Measurements from ENCODE around the gene TMEM145.
A peak's percentile ranks its signal among the peaks of the same experiment; 100 is the strongest.

The TMEM145 gene

DNA sequence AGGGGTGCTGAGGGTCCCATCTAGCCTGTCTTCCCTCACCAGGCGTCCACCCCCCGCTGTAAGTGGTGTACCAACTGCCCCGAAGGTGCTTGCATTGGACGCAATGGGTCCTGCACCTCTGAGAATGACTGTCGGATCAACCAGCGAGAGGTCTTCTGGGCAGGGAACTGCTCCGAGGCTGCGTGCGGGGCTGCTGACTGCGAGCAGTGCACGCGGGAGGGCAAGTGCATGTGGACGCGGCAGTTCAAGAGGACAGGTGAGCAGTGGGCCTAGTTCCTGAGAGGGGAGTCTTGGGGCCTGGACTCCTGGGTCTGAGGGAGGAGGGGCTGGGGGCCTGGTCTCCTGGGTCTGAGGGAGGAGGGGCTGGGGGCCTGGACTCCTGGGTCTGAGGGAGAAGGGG is 49.2 kb downstream of the TMEM145 start:
- DNase-seq (ENCODE audit: insufficient read length) = no peak
- no peak for FAIRE-seq
- no peak for TF ChIP-seq POLR2AphosphoS5 (IDR thresholded peaks at IDR 0.05; ENCODE audit: low read depth, low read length)
- TF ChIP-seq POLR2A (IDR thresholded peaks at IDR 0.05; ENCODE audit: low read depth, low read length) = no peak
- no peak for TF ChIP-seq TAF1 (IDR thresholded peaks at IDR 0.05; ENCODE audit: borderline replicate concordance, low read depth, low read length)

DNA sequence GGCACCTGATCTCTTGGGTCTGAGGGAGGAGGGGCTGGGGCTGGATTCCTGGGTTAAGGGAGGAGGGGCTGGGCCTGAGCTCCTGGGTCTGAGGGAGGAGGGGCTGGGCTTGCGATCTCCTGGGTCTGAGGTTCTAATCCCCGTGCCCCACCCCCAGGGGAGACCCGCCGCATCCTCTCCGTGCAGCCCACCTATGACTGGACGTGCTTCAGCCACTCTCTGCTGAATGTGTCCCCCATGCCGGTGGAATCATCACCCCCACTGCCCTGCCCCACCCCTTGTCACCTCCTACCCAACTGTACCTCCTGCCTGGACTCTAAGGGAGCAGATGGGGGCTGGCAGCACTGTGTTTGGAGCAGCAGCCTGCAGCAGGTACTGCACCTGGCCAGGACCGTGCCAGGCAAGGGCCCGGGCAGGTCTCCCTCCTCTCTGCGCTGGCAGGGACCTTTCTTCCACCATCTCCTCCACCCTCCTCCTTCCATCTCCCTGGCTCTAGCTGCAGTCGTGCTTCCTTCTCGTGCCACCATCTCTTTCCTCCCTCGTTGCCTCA is 49.9 kb downstream of the TMEM145 start:
- FAIRE-seq = no peak
- TF ChIP-seq POLR2A (IDR thresholded peaks at IDR 0.05; ENCODE audit: low read depth, low read length) (no peak), TAF1 (IDR thresholded peaks at IDR 0.05; ENCODE audit: borderline replicate concordance, low read depth, low read length) (no peak), POLR2AphosphoS5 (IDR thresholded peaks at IDR 0.05; ENCODE audit: low read depth, low read length) (no peak)

GRCh38 chr19:42363614-42364346 is 50.7 kb downstream of the TMEM145 start:
- no peak for TF ChIP-seq POLR2A (IDR thresholded peaks at IDR 0.05; ENCODE audit: low read depth, low read length)
- TF ChIP-seq TAF1 (IDR thresholded peaks at IDR 0.05; ENCODE audit: borderline replicate concordance, low read depth, low read length) = no peak
- no peak for TF ChIP-seq POLR2AphosphoS5 (IDR thresholded peaks at IDR 0.05; ENCODE audit: low read depth, low read length)
- FAIRE-seq (peak; percentile 42), DNase-seq (ENCODE audit: insufficient read length) (no peak)

More for the DNA sequence above, 49.9 kb downstream of the TMEM145 start:
- no peak for DNase-seq (ENCODE audit: insufficient read length)

- no peak for TF ChIP-seq POLR2A (IDR thresholded peaks at IDR 0.05; ENCODE audit: low read depth, low read length)
- TF ChIP-seq TAF1 (IDR thresholded peaks at IDR 0.05; ENCODE audit: borderline replicate concordance, low read depth, low read length) = no peak
- TF ChIP-seq POLR2AphosphoS5 (IDR thresholded peaks at IDR 0.05; ENCODE audit: low read depth, low read length) = no peak
- no peak for FAIRE-seq
- DNase-seq (ENCODE audit: insufficient read length) = no peak
Observed at GRCh38 chr19:42366673-42367072, 53.6 kb downstream of the TMEM145 start.

- TF ChIP-seq TAF1 (IDR thresholded peaks at IDR 0.05; ENCODE audit: borderline replicate concordance, low read depth, low read length) (no peak), POLR2AphosphoS5 (IDR thresholded peaks at IDR 0.05; ENCODE audit: low read depth, low read length) (no peak), POLR2A (IDR thresholded peaks at IDR 0.05; ENCODE audit: low read depth, low read length) (no peak)
- FAIRE-seq (no peak), DNase-seq (ENCODE audit: insufficient read length) (no peak)
Observed at GRCh38 chr19:42367929-42368328, 54.8 kb downstream of the TMEM145 start.

DNA sequence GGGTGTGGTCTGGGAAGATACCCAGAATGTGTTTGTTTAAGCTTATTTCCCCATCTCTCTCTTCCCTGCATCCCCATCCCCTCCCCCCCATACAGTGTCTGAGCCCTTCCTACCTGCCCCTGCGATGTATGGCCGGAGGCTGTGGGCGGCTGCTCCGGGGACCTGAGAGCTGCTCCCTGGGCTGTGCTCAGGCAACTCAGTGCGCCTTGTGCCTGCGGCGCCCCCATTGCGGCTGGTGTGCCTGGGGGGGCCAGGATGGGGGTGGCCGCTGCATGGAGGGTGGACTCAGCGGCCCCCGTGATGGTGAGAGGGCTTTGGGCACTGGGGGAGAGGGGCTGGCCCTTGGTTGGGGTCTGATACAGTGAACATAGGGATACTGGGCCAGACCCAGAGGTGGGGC is 55.3 kb downstream of the TMEM145 start:
- FAIRE-seq (no peak), DNase-seq (ENCODE audit: insufficient read length) (no peak)
- TF ChIP-seq TAF1 (IDR thresholded peaks at IDR 0.05; ENCODE audit: borderline replicate concordance, low read depth, low read length) (no peak), POLR2AphosphoS5 (IDR thresholded peaks at IDR 0.05; ENCODE audit: low read depth, low read length) (no peak), POLR2A (IDR thresholded peaks at IDR 0.05; ENCODE audit: low read depth, low read length) (no peak)

GRCh38 chr19:42368765-42369164 is 55.7 kb downstream of the TMEM145 start:
- no peak for DNase-seq (ENCODE audit: insufficient read length)
- TF ChIP-seq TAF1 (IDR thresholded peaks at IDR 0.05; ENCODE audit: borderline replicate concordance, low read depth, low read length) = no peak
- TF ChIP-seq POLR2A (IDR thresholded peaks at IDR 0.05; ENCODE audit: low read depth, low read length) = no peak
- TF ChIP-seq POLR2AphosphoS5 (IDR thresholded peaks at IDR 0.05; ENCODE audit: low read depth, low read length) = no peak
- no peak for FAIRE-seq

DNA sequence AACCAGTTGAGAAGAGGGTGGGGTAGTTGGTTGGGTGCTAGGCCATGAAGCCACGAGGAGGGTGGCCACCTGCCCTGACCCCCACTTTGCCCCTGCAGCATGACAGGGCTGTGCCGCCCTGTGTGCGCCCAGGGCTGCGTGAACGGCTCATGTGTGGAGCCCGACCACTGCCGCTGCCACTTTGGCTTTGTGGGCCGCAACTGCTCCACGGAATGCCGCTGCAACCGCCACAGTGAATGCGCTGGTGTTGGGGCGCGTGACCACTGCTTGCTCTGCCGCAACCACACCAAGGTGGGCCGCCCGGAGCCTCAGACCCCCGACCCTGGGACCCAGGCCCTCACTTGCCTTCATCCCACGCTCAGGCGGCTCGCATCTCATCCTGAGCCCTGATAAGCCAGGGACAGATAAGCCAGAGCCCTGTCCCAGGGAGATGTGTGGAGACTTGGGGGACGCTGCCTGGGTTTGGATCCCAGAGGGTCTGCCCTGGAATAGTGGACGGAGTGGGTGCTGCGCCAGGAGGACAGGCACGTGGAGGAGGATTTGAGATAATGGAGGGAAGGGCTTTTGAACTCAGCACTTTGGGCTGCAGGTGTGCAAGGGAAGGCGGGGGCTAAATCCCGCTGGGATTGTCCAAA is 56.4 kb downstream of the TMEM145 start:
- FAIRE-seq (no peak), DNase-seq (ENCODE audit: insufficient read length) (no peak)
- TF ChIP-seq POLR2AphosphoS5 (IDR thresholded peaks at IDR 0.05; ENCODE audit: low read depth, low read length) = no peak

- DNase-seq (ENCODE audit: insufficient read length) = no peak
- no peak for TF ChIP-seq TAF1 (IDR thresholded peaks at IDR 0.05; ENCODE audit: borderline replicate concordance, low read depth, low read length)
- TF ChIP-seq POLR2A (IDR thresholded peaks at IDR 0.05; ENCODE audit: low read depth, low read length) = no peak
- no peak for TF ChIP-seq POLR2AphosphoS5 (IDR thresholded peaks at IDR 0.05; ENCODE audit: low read depth, low read length)
- no peak for FAIRE-seq
Observed at GRCh38 chr19:42370068-42370520, 57.0 kb downstream of the TMEM145 start.

- no peak for FAIRE-seq
- no peak for DNase-seq (ENCODE audit: insufficient read length)
Observed at GRCh38 chr19:42370626-42371175, 57.6 kb downstream of the TMEM145 start.

More at GRCh38 chr19:42370626-42371175, 57.6 kb downstream of the TMEM145 start:
- TF ChIP-seq POLR2A (IDR thresholded peaks at IDR 0.05; ENCODE audit: low read depth, low read length) (no peak), POLR2AphosphoS5 (IDR thresholded peaks at IDR 0.05; ENCODE audit: low read depth, low read length) (no peak), TAF1 (IDR thresholded peaks at IDR 0.05; ENCODE audit: borderline replicate concordance, low read depth, low read length) (no peak)

Data from GM12892 (cell line).